Measurements from ENCODE around the gene GPRC5B.

DNA sequence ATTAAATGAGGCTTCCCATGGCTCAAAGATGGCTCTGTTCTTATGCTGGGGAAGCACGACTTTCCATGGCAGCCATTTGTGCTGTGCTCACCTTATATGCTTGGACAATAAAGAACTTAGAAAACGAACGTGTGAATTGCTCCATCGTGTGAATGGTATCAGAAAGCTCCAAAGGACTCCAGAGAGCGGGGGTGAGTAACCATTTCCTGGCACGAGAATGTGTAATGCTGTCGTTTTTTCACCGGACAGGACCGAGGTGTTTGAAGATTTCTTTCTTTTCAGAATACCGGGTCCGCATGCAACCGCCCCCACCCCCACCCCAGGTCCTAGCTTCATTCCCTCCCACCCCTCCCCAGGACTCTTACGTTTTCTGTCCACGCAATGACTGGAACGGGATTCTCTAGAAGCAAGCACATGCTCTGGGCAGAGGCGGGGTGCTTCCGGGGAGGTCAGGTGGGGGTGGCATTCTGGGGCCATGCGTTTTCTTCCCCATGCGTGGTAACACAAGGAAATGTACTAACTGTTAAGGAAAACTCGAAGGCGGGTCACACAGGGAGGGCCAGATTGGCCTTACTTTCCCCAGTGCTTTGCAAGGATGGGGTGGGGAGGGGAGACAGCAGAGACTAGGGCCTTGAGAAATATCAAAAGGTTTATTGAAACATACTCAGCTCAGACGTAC, 26.2 kb downstream of the GPRC5B start:
- TF ChIP-seq CTCF (IDR thresholded peaks at IDR 0.05) (no peak), POLR2AphosphoS5 (IDR thresholded peaks at IDR 0.05) (no peak), POLR2A (IDR thresholded peaks at IDR 0.05) (no peak), EP300 (IDR thresholded peaks at IDR 0.05; ENCODE audit: low read depth) (no peak)

Measured in transverse colon (tissue), 4 donors.